ENCODE results near the gene GPR17. TPM values are rescaled to one million over a fixed set of nuclear protein-coding genes. Genes with fewer than 3 reads are reported as not detected.

GPR17 gene
- total RNA-seq, 1 experiment from 2014 or later, result 0.35 TPM

DNA sequence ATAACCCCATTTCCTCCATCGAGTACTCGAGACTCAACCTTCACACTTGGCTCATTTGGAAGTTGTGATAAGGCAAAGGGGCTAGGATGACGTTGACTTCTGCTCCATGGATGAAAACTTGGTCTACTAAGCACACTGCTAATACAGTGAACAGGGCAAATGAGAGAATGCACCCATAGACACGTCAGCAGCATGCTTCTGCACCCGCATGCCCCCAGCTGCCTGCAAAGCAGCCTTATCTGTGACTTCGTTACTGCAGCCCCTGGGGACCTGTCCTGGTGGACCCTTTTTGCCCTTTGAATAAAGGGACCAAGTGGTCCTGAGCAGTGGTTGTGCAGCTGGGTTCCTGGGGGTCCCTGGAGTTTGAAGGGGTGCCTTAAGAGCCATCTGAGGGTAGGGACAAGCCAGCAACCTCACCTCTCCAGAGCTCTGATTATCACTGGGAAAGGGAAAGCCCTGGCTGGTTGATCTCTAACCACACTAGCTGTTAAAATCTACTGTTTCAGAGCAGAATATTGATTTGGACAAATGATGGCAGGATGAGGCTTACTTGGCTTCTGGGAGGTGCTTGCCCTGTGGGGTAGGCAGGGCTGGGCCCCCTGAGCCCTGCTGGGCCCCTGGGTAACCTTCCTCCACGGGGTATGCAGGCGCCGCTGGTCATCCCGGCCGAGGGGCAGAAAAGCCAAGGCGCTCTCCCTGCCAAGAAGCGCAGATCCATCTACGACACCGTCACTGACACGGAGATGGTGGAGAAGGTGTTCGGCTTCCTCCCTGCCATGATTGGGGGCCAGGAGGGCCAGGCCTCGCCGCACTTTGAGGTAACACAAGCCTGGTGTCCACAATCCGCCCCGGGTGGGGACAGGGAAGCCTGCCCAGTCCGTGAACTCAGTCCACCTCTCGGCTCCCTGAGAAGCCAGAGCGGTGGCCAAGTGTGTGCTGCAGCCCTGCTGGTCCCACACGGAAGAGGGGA, 37.6 kb upstream of the GPR17 start:
- DNase-seq, result peak; percentile 26
- Mint-ChIP-seq H3K9me3 (peaks cover 4% of the 10 kb centered on the region in 2 experiments; a peak in 4 of 5 replicates), H3K4me3 (no peak overlapping the region), H3K36me3 (ENCODE audit: insufficient read depth in 1 of 3, low read depth in 3 of 3) (no peaks in the 10 kb centered on the region; a peak in 1 of 7 replicates), H3K27me3 (ENCODE audit: low read depth) (peaks cover 5% of the 10 kb centered on the region), H3K27ac (no peak overlapping the region), H3K4me1 (no peaks in the 10 kb centered on the region)
- no peak overlapping the region for H2BK5ac ChIP-seq (ENCODE audit: insufficient read length, low read length)
- no peaks in the 10 kb centered on the region for H3K23me2 ChIP-seq (ENCODE audit: insufficient read length, low read depth, low read length, poor library complexity, severe bottlenecking)
- no peak overlapping the region for H2BK120ac ChIP-seq (ENCODE audit: low read depth, low read length, poor library complexity, severe bottlenecking)
- H4K5ac ChIP-seq (ENCODE audit: insufficient read length, low read depth, low read length), result no peak overlapping the region
- H3K9me3 ChIP-seq (ENCODE audit: control insufficient read depth, low read depth, low read length), result peaks cover under 1% of the 10 kb centered on the region
- no peak overlapping the region for H2BK12ac ChIP-seq (ENCODE audit: insufficient read length, low read depth, low read length)
- no peak overlapping the region for H4K91ac ChIP-seq (ENCODE audit: insufficient read length, low read depth, low read length)
- no peaks in the 10 kb centered on the region for H3K4me1 ChIP-seq (ENCODE audit: insufficient read depth, low read length)
- no peak overlapping the region; the same call in 1 of the 2 replicates for H3K14ac ChIP-seq (ENCODE audit: insufficient read depth, low read length)
- H3K27ac ChIP-seq (ENCODE audit: insufficient read length, low read depth, low read length), result no peak overlapping the region
- no peak overlapping the region for H4K8ac ChIP-seq (replicated peaks; ENCODE audit: insufficient read length, low read depth, low read length)
- no peaks in the 10 kb centered on the region for H3K79me1 ChIP-seq (ENCODE audit: insufficient read depth, low read depth, low read length, poor library complexity, severe bottlenecking)
- no peaks in the 10 kb centered on the region for H3K27me3 ChIP-seq (ENCODE audit: insufficient read depth, low read length)
- TF ChIP-seq, protein P1, sequence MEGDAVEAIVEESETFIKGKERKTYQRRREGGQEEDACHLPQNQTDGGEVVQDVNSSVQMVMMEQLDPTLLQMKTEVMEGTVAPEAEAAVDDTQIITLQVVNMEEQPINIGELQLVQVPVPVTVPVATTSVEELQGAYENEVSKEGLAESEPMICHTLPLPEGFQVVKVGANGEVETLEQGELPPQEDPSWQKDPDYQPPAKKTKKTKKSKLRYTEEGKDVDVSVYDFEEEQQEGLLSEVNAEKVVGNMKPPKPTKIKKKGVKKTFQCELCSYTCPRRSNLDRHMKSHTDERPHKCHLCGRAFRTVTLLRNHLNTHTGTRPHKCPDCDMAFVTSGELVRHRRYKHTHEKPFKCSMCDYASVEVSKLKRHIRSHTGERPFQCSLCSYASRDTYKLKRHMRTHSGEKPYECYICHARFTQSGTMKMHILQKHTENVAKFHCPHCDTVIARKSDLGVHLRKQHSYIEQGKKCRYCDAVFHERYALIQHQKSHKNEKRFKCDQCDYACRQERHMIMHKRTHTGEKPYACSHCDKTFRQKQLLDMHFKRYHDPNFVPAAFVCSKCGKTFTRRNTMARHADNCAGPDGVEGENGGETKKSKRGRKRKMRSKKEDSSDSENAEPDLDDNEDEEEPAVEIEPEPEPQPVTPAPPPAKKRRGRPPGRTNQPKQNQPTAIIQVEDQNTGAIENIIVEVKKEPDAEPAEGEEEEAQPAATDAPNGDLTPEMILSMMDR (conservative IDR thresholded peaks at IDR 0.05), result no peak
- no peak overlapping the region for H3K4me2 ChIP-seq (ENCODE audit: insufficient read depth, insufficient read length, low read length)
- H4K20me1 ChIP-seq (ENCODE audit: control insufficient read depth, insufficient read depth, insufficient read length), result no peaks in the 10 kb centered on the region
- no CpG with 5 or more reads among the region's 25 CpGs for WGBS (ENCODE audit: extremely low coverage, insufficient read length, low lambda C conversion rate)
- H3K4ac ChIP-seq (ENCODE audit: low read depth, low read length), result no peak overlapping the region
- no peak overlapping the region for H2BK15ac ChIP-seq (ENCODE audit: low read depth, low read length)
- H3K9ac ChIP-seq (ENCODE audit: extremely low read depth, insufficient read length, low read length), result no peak overlapping the region
- no peak overlapping the region for H3K56ac ChIP-seq (ENCODE audit: insufficient read length, low read depth, low read length)
- no peak overlapping the region for H2AK5ac ChIP-seq (ENCODE audit: insufficient read length, low read length)
- no peak overlapping the region for H2BK20ac ChIP-seq (ENCODE audit: low read depth, low read length, poor library complexity, severe bottlenecking)
- no peak overlapping the region for H2AFZ ChIP-seq (ENCODE audit: low read length)
- no peaks in the 10 kb centered on the region for H3K79me2 ChIP-seq (ENCODE audit: insufficient read depth, low read length)
- H3T11ph ChIP-seq (ENCODE audit: low read length), result no peak overlapping the region
- H3K18ac ChIP-seq (ENCODE audit: insufficient read length, low read depth, low read length), result no peak overlapping the region
- H3K23ac ChIP-seq (ENCODE audit: insufficient read length, low read depth, low read length), result no peak overlapping the region

Measured in H9 (cell line).